Amniotic epithelial cell (primary cell): ENCODE results near the gene POLR2B.
"Not testable (repeated sequence)": the region's sequence is repeated elsewhere in the genome, so short reads cannot be mapped to it uniquely, and the experiment has no call there.

Experiments
- DNase-seq: peaks from one replicate; pipeline ENCODE4 v3.0.0-alpha.2; 2010; ENCODE audit warnings: low read depth

The POLR2B gene

DNA sequence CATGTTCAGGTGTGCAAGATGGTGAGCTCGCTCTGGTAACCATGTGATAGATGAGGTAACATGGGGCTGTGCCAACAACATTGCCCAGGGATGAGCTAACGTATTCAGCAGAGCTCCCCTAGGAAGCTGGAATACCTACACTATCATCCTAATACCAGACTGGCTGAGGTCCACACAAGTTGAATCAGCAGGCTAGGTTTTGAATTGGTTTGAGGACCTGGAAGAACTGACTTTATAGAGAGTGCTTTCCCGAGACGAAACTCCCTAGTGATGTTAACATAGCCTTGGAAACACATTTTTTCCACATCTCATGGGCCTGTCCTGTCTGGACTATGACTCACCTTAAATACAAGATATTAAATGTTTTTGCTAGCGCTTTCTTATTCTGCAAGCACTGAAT, 74.8 kb downstream of the POLR2B start:
- peak; percentile 86 for DNase-seq

DNA sequence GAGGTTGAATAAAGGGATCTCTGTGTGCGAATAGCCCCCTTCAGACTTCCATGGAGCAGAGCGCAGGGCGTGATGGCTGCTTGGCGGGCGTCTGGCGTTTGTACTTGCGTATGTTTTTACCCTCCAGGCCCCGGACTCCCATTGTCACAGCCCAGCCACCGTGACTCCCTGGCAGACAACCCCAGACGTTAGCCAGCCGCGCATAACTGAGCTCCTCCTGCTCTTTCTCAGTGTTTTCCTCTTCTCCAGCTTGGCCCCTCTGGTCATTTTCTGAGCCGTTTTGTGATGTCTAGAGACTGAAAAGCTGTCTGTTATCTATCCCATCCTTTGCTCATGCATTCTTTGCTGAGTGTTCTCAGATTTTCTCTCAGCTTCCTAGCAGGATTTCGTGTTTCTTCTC, 77.2 kb downstream of the POLR2B start:
- peak; percentile 28 for DNase-seq

DNA sequence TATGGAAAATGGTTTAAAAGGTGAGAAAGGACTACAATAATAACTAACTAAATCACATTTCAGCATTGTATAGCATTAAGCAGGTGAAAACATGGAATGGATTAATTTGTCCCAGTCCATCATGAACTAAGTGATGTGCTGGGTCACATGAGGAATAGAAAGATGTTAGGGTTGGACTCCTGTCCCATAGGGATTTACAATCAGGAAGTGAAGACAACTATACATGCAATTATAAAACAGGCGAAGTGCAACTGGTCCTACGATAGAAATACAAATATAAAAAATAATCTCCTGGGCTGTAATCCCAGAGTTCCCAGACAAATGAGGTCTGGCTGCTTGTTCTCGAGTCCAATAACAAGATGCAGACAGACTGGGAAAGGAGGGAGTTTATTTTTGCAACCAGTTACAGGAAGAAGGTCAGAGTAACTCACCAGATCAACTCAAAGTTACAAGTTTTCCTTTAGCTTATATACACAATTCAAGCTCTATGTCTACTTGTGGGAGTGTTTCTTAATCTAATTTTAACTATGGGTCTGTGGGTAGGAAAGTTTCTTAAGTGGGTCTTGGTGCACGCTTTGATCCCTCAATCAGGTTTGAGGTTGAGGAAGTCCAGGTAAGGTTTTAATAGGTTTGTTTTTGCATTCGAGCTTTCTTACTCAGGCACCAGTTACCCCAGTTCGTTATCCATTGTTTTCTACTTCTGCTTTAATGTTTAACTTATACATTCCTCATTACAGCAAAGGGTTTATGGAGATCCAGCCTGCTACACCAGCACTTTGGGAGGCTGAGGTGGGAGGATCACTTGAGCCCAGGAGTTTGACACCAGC, 81.4 kb downstream of the POLR2B start:
- no peak for DNase-seq

DNA sequence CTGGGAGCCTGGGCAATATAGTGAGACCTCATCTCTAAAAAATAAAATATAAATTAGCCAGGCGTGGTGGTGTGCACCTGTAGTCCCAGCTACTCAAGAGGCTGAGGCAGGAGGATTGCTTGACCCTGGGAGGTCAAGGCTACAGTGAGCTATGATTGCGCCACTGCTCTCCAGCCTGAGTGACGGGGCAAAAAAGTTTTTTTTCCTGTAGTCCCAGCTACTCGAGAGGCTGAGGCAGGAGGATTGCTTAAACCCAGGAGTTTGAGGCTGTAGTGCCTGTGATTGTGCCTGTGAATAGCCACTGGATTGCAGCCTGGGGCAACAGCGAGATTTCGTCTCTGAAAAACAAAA, 82.0 kb downstream of the POLR2B start:
- not testable (repeated sequence) for DNase-seq

DNA sequence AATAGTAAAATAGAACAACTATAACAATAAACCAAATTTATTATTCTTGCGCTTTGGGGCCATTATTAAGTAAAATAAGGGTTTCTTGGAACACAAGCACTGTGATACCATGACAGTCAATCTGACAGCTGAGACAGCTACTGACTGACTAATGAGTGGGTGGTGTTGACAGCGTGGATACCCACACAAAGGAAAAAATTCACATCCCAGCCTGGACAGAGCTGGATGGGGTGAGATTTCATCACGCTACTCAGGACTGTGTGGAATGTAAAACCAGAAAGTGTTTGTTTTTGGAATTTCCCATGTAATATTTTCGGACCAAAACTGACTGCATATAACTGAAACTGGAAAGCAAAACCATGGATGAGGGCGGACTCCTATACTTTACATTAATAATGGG, 82.7 kb downstream of the POLR2B start:
- DNase-seq: peak; percentile 74

DNA sequence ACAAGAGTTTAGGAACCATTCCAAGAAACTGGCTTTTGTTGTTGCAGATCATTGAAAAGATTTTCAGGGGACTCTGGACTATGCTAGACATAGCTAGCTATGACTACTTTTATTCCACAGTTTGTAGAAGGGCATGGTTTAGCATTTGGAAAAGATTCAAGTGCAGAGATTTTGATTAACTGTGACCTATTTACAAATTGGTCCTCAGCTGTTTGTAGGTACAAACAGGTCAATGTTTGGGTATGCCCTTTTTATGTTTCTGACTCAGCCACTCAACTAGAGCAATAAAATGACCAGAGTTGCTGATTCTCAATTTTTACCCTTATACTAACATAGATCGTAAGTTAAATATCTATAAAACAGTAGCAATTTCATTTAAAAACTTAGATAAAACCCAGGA, 84.8 kb downstream of the POLR2B start:
- DNase-seq: no peak

DNA sequence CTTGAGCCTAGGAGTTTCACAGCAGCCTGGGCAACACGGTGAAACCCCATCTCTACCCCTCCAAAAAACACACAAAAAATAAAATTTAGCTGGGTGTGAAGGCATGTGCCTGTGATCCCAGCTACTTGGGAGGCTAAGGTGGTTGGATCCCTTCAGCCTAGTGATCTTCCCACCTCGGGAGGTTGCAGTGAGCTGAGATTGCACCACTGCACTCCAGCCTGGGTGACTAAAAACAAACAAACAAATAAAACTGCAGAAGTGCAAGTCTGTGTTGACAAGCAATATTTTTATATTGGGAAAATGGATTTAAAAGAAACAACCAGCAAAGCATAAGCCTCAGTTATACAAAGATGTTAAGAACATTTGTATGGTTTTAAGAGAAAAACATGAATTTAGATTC, 85.4 kb downstream of the POLR2B start:
- DNase-seq: no peak

DNA sequence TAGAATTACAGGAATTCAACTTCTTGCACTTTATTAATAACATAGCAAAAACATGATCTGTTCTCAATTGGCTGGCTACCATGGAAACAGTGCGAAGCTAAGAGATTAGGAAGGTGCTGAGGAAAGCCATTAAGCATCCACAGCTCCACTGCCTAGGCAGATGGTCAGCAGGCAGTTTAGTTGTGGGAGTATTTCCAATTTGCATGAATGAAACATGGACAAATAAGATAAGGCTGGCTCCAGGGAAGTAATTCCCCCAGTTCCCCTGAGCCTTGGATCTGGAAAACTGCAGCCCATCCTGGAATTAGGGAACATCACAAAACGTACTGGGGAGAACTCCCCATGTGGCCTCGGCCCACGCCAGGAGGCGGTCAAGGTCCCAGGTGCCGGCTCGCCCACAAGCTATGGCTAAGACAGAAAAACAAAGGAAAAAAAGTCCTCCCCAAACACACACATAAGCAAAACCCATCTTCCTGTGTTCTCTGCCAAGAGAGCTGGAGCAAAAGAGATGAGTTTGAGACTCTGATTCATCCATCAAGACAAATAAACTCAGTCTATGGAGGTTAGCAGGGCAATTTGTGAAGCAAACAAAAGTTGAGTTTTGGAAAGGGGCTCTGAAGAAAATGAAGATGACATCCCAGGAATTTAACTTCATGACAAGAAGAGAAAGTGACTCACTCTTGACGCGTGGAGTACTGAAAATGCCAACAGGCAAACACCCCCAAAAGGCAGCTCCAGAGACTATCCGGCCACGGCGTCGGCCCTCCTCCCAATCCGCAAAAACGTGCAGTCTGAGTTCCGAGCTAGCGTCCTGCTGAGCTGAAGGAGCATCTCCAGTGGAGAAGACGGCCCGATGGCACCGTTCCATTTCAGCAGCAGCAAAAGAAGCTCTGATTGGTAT, 86.4 kb downstream of the POLR2B start:
- DNase-seq: peak; percentile 86

DNA sequence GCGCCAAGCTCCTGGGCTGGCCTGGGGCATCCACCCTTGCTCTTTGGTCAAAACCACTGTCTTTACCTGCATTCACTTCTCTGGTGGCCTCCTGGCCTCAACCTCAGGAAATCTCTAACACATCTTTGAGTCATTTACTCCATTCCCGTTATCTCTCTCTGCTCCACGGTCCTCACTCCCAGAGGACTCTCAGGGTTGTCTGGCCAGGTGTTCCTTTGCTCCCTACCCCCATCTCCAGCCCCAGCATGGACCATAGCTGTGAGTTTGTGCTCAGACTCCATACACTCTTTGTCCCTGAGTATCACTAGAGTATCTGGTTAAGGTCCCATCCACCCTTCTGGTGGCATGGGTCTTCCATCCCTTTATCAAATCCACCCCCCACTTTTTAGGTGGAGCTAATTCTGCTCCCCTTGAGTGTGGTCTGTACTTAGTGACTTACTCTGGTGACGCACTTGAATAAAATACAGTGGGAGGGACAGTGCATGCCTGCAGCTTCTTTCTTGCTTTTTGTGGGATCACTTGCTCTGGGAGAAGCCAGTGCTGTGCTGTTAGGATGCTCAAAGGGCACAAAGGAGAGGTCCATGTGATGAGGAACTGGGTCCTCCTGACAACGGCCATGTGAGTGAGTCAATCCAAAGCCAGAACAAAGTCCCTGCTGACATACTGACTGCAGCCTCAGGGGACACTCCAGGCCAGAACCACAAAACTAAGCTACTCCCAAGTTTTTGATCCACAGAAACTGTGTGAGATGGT, 87.2 kb downstream of the POLR2B start:
- no peak for DNase-seq

DNA sequence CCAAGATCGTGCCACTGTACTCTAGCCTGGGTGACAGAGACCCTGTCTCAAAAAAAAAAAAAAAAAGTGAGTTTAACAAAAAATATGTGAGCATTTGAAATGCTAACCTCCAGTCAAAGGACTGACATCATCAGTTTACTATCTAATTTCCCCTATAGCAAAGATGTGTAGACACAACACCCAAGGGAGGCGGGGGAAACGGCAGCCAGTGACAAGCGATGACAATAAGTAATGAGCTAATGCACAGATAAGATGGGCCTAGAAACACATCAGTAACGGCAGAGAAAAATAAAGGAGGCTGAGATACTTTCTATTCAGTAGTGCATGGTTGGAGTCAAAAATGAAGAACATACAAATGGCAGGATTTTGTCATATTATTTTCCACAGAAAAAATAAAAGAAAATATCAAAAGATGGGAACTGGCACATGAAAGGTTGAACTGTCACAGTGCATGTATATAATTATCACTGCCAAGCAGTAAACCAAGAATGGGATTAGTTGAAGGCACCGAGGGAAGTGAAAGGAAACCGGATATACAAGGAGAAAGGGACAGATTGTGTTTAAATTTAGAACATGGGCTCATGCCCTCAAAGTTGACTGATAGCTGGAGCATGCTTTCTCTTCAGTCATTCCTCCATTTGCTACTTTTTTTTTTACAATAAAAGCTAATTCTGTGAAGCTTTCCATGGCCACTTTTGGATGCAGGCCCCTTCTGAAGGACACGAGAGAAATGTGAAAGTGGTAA, 89.7 kb downstream of the POLR2B start:
- DNase-seq: no peak

DNA sequence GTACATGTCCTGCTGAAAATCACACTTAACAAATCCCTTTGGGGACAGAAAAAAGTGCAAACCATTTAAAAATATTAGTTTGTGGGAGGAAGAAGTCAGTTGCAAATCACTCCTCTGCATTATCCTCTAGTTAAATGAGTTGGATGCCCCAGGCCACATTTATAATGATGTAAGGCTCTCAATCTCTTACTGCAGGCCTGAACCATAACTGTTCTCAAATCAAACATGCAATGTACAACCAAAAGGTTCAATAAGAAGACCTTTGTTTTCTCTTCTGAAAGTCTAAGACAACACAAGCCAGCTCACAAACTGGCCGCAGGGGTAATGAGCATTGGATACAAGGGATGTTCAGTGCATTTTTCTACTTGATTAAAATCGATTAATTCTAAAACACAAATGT, 91.8 kb downstream of the POLR2B start:
- no peak for DNase-seq

DNA sequence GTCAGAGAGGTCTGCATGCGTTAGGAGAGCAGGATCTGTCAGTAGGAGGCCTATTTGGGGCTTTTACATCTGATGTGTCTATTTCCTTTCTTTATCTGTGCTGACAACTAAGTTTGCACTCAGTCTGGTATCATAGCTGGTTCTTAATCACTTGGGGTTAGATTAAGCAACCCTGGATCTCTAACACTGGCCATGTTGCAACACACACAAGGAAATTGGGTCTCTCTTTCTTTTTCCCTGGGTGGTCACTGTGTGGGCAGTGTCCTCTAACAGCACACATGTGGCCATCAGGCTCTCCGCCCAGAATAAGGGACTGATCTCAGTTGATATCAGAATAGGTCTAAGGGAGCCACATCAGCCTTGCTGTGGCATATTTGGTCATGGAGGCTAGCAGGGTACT, 92.6 kb downstream of the POLR2B start:
- peak; percentile 92 for DNase-seq

DNA sequence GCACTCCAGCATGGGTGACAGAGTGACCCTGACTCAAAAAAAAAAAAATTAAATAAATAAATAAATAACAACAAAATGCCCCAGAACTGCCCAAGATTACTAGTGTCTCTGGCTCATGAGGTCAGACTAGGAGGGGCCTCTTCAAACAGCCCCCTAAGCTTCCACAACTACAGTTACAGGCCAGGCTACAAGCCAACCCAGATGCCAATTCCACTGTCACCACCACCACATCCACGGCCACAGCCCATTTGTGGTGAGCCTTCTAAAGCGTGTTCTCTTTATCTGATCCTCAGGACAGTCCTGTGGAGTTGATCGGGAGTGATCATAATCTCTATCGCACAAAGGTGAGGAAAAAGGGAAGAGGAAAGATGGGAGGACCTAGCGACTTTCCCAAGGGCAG, 94.9 kb downstream of the POLR2B start:
- no peak for DNase-seq

DNA sequence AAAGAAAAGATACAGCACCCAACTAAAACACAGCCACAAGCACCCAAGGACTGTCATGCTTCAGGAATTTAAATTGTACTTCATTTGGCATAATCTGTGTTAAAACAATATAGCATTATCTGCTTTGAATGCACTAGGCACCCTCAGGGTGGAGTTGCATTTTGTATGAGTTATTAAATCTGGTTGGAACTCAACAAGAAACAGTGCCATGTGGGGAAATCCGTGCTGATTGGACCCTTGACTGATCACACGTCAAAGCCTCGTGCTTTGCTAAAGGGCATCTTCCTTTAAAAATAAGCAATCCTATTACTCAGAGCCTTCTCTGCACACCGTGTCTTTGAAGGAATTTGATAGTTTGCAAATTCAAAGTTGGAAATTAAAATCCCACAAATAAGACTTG, 96.0 kb downstream of the POLR2B start:
- peak; percentile 72 for DNase-seq

DNA sequence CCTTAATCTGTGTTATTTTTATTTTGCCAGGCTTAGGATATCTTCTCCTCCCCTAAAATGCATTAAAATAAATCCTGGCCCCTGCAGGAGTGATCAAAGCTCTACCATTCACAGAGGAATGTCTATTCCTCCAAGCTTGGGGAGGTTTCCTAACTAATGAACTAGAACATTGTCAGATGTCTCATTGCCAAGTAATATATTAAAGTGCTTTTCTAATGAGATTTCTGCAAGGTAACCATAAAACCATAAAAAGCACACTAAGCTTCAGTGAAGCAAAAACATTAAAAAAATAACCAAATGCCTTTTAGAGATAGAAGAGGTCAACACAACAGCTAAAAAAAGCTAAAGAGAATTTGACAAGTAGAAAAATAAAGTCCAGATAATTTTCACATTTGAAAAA, 96.7 kb downstream of the POLR2B start:
- DNase-seq: no peak

DNA sequence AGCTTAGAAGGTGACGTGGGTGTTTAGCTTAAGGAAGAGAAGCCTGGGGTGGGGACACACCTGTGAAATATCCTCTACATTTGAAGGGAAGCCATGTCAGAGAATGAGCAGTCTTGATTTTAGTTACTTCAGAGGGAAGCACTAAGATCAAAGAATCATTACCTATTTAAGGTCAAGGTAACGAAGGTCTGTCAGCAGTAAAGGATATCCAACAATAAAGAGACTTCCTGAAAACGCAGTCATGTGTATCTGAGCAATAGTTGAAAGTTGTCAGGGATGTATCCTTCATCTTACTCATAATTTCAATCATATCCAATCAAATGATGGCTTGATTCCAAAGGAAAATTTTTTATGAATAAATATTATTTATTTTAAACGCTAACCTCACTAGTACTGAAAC, 98.0 kb downstream of the POLR2B start:
- DNase-seq: no peak

DNA sequence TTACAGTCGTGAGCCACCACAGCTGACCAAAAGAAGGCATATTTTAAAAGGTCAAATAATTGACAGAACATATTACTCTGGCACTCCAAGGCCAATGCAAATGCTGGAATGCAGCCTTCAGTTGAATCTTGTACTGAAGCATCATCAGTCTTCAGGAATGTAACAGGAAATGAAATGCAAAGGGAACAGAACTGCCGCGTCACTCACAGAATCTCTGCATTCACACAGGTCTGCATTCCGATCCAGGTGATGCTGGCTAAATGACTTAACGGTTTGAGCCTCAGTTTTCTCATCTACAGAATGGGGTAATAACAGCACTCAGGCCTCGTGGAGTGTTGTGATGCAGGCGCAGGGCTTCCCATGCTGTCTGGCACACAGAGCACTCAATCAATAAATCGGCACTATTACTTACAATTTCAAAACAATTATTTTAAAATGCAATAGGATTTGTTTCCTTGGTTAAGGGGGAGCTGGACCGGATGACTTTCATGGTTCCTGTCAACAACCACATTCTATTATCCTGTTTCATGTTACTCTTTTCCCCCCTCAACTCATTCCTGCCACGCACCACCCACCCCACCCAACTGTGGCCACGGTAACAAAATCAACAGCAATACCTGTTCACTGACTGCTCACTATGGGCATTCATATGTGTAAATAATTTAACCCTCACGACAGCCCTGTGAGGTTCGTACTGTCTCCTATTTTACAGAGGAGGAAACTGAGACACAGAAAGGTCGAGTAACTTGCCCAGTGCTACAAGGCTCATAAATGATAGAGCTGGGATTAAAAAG, 99.1 kb downstream of the POLR2B start:
- peak; percentile 84 for DNase-seq

DNA sequence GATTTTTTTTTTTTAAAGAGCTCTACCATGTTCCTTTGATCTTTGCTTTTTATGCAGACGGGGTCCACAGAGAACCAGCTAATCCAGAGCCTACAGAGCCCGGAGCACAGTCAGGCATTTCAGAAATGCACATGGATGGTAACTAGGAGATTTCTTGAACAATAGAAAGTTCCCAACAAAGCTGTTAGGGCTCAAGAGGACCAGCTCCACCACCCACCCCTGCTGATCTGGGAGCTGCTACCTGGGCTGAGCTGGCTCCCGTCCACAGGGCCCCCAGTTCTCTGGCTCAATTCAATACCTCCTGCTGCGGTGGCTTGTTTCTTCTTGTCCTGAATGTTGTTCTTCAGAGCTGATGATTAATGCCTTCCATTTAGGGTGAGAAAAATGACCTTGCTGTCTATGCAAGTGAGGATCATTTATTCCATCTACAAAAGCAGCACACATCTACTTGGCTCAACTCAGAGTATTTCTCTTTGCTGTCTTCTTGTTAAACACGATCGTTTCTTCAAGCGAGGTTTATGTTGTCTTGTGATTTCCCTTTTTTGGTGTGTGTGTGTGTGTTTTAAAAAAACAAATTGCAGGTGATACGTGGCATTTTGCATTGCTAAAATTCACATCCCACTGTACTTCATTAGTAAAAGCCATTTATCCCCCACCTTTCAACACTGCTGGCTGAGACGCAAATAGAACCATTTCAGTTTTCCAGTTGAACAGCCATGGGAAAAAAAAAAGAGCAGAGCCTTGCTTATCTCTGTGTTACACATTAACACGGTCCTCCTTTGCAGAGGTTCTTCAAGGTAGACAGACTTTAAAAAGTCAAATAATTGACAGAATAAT, 100.2 kb downstream of the POLR2B start:
- peak; percentile 43 for DNase-seq
